SK-N-SH treated with all-trans-retinoic acid at 6 μM for 48 hours (cell line): ENCODE measurements around the gene SIRT5.

Experiments used
- CSRNP3 ChIP-seq: fragments of 250-450 bp; sonication (Bioruptor Pico); IDR thresholded peaks from 2 replicates; pipeline ENCODE4 v1.5.1; 2021; ENCODE audit warnings: mild to moderate bottlenecking, moderate library complexity
- OSR1 ChIP-seq: fragments of 250-450 bp; sonication (Bioruptor Pico); IDR thresholded peaks from 2 replicates; pipeline ENCODE4 v1.8.0; 2022; ENCODE audit warnings: moderate library complexity, mild to moderate bottlenecking, inconsistent platforms
- PPARA ChIP-seq: fragments of 250-450 bp; sonication (Bioruptor Pico); IDR thresholded peaks from 2 replicates; pipeline ENCODE4 v1.5.0; 2020; ENCODE audit warnings: mild to moderate bottlenecking, borderline replicate concordance
- RARB ChIP-seq: fragments of 250-450 bp; sonication (Bioruptor Pico); IDR thresholded peaks from 2 replicates; pipeline ENCODE4 v1.8.0; 2021; ENCODE audit warnings: mild to moderate bottlenecking, moderate library complexity
- TCF4 ChIP-seq: fragments of 250-450 bp; sonication (Bioruptor Pico); IDR thresholded peaks from 2 replicates; pipeline ENCODE4 v1.8.0; 2021; ENCODE audit warnings: mild to moderate bottlenecking, moderate library complexity, borderline replicate concordance
- TOX ChIP-seq: fragments of 250-450 bp; sonication (Bioruptor Pico); IDR thresholded peaks from 2 replicates; pipeline ENCODE4 v1.8.0; 2021; ENCODE audit warnings: mild to moderate bottlenecking, moderate library complexity, borderline replicate concordance
- ZFP3 ChIP-seq: fragments of 250-450 bp; sonication (Bioruptor Pico); IDR thresholded peaks from 2 replicates; pipeline ENCODE4 v1.5.0; 2020; ENCODE audit warnings: mild to moderate bottlenecking, moderate library complexity
- ZFP30 ChIP-seq: fragments of 450-650 bp; formaldehyde crosslinking; IDR thresholded peaks from 2 replicates; pipeline ENCODE4 v1.5.0; 2022; ENCODE audit warnings: mild to moderate bottlenecking, moderate library complexity
- ZNF70 ChIP-seq: fragments of 450-650 bp; formaldehyde crosslinking; IDR thresholded peaks from 2 replicates; pipeline ENCODE4 v1.5.0; 2020; ENCODE audit warnings: mild to moderate bottlenecking, moderate library complexity
- TF ChIP-seq, protein P1 (sequence below): fragments of 250-450 bp; sonication (Bioruptor Pico); IDR thresholded peaks from 2 replicates; pipeline ENCODE4 v1.8.0; 2021; ENCODE audit warnings: low read depth, mild to moderate bottlenecking, moderate library complexity, borderline replicate concordance
- TF ChIP-seq, protein P2 (sequence below): fragments of 250-450 bp; sonication (Bioruptor Pico); IDR thresholded peaks from 2 replicates; pipeline ENCODE4 v1.8.0; 2020; ENCODE audit warnings: mild to moderate bottlenecking, moderate library complexity, borderline replicate concordance
- TF ChIP-seq, protein P3 (sequence below): fragments of 250-450 bp; sonication (Bioruptor Pico); IDR thresholded peaks from 2 replicates; pipeline ENCODE4 v1.5.1; 2020; ENCODE audit warnings: low read depth, mild to moderate bottlenecking, moderate library complexity

DNA sequence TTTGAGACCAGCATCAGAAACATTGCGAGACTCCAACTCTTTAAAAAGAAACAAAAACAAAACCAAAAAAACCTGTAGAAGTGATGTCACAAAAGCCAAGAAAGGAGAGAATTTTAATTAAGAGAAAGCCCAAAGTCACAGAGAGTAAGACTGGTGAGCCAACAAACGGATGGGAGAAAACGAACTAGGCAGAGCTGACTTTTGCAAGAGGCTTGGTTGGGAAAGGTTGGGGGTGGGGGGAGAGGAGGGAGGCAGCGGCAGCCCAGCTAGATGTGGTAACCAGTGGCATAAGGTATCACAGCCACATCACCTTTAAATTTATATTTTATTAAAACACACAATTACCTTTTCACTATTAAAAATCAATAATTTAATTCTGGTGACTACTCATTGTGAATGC, 64.2 kb downstream of the SIRT5 start:
- TF ChIP-seq ZNF70: no peak
- no peak for TF ChIP-seq ZFP30
- TF ChIP-seq ZFP3 (CRISPR knock-in tag): no peak
- TF ChIP-seq, protein P1, sequence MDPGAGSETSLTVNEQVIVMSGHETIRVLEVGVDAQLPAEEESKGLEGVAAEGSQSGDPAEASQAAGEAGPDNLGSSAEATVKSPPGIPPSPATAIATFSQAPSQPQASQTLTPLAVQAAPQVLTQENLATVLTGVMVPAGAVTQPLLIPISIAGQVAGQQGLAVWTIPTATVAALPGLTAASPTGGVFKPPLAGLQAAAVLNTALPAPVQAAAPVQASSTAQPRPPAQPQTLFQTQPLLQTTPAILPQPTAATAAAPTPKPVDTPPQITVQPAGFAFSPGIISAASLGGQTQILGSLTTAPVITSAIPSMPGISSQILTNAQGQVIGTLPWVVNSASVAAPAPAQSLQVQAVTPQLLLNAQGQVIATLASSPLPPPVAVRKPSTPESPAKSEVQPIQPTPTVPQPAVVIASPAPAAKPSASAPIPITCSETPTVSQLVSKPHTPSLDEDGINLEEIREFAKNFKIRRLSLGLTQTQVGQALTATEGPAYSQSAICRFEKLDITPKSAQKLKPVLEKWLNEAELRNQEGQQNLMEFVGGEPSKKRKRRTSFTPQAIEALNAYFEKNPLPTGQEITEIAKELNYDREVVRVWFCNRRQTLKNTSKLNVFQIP: no peak
- TF ChIP-seq CSRNP3 (CRISPR knock-in tag): no peak
- TF ChIP-seq, protein P2, sequence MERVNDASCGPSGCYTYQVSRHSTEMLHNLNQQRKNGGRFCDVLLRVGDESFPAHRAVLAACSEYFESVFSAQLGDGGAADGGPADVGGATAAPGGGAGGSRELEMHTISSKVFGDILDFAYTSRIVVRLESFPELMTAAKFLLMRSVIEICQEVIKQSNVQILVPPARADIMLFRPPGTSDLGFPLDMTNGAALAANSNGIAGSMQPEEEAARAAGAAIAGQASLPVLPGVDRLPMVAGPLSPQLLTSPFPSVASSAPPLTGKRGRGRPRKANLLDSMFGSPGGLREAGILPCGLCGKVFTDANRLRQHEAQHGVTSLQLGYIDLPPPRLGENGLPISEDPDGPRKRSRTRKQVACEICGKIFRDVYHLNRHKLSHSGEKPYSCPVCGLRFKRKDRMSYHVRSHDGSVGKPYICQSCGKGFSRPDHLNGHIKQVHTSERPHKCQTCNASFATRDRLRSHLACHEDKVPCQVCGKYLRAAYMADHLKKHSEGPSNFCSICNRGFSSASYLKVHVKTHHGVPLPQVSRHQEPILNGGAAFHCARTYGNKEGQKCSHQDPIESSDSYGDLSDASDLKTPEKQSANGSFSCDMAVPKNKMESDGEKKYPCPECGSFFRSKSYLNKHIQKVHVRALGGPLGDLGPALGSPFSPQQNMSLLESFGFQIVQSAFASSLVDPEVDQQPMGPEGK (CRISPR knock-in tag): no peak
- no peak for TF ChIP-seq TOX (CRISPR knock-in tag)
- TF ChIP-seq RARB: no peak
- TF ChIP-seq OSR1 (CRISPR knock-in tag): no peak
- TF ChIP-seq, protein P3, sequence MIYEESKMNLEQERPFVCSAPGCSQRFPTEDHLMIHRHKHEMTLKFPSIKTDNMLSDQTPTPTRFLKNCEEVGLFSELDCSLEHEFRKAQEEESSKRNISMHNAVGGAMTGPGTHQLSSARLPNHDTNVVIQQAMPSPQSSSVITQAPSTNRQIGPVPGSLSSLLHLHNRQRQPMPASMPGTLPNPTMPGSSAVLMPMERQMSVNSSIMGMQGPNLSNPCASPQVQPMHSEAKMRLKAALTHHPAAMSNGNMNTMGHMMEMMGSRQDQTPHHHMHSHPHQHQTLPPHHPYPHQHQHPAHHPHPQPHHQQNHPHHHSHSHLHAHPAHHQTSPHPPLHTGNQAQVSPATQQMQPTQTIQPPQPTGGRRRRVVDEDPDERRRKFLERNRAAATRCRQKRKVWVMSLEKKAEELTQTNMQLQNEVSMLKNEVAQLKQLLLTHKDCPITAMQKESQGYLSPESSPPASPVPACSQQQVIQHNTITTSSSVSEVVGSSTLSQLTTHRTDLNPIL (CRISPR knock-in tag): no peak
- TF ChIP-seq PPARA: no peak
- TF ChIP-seq TCF4 (CRISPR knock-in tag): no peak
